Esophagus squamous epithelium (tissue), 4 donors: Measurements from ENCODE around the gene LGALS1.

Experiments used
- CTCF ChIP-seq, 6 experiments: fragments of 450-650 bp in 4 of 6; fragments of 200-600 bp in 2 of 6; sonication (generic) in 2 of 6; IDR thresholded peaks; one replicate each; pipeline ENCODE4 v1.5.1; 2016 to 2019; ENCODE audit warnings: antibody characterized with exemption in 6 of 6, mild to moderate bottlenecking in 4 of 6, moderate library complexity in 4 of 6
- POLR2A ChIP-seq, 4 donors: fragments of 450-650 bp; IDR thresholded peaks; one replicate each; pipeline ENCODE4 v1.6.1; 2017; ENCODE audit warnings: antibody characterized with exemption in 4 of 4, mild to moderate bottlenecking in 4 of 4, moderate library complexity in 3 of 4

- TF ChIP-seq POLR2A (IDR thresholded peaks at IDR 0.05) (no peak), CTCF (IDR thresholded peaks at IDR 0.05) (no peak)
Observed at GRCh38 chr22:37634417-37634924, 41.0 kb upstream of the LGALS1 start.
